SU-DHL-6 (cell line): ENCODE results near the gene ATL2.

ENCODE experiments used
- EZH2phosphoT487 ChIP-seq: fragments of 200-600 bp; sonication (generic), shearing (Covaris generic); conservative IDR thresholded peaks from 2 replicates; pipeline ENCODE4 v1.6.1; 2018; ENCODE audit warnings: mild to moderate bottlenecking, antibody characterized with exemption, low read length, moderate library complexity, mixed read lengths
- TF ChIP-seq, protein P1 (sequence below): fragments of 200-600 bp; sonication (generic); IDR thresholded peaks from one replicate; pipeline ENCODE4 v1.5.1; 2017; ENCODE audit warnings: antibody characterized with exemption, mild to moderate bottlenecking, low read length, moderate library complexity; ENCODE audit not compliant: insufficient read depth, poor library complexity, severe bottlenecking

- TF ChIP-seq, protein P1, sequence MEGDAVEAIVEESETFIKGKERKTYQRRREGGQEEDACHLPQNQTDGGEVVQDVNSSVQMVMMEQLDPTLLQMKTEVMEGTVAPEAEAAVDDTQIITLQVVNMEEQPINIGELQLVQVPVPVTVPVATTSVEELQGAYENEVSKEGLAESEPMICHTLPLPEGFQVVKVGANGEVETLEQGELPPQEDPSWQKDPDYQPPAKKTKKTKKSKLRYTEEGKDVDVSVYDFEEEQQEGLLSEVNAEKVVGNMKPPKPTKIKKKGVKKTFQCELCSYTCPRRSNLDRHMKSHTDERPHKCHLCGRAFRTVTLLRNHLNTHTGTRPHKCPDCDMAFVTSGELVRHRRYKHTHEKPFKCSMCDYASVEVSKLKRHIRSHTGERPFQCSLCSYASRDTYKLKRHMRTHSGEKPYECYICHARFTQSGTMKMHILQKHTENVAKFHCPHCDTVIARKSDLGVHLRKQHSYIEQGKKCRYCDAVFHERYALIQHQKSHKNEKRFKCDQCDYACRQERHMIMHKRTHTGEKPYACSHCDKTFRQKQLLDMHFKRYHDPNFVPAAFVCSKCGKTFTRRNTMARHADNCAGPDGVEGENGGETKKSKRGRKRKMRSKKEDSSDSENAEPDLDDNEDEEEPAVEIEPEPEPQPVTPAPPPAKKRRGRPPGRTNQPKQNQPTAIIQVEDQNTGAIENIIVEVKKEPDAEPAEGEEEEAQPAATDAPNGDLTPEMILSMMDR: no peak
- no peak for TF ChIP-seq EZH2phosphoT487
These were observed 46.7 kb upstream of the ATL2 start for GRCh38 chr2:38423763-38424162.
